ENCODE measurements around the gene ZNF436.

ZNF436 gene

DNA sequence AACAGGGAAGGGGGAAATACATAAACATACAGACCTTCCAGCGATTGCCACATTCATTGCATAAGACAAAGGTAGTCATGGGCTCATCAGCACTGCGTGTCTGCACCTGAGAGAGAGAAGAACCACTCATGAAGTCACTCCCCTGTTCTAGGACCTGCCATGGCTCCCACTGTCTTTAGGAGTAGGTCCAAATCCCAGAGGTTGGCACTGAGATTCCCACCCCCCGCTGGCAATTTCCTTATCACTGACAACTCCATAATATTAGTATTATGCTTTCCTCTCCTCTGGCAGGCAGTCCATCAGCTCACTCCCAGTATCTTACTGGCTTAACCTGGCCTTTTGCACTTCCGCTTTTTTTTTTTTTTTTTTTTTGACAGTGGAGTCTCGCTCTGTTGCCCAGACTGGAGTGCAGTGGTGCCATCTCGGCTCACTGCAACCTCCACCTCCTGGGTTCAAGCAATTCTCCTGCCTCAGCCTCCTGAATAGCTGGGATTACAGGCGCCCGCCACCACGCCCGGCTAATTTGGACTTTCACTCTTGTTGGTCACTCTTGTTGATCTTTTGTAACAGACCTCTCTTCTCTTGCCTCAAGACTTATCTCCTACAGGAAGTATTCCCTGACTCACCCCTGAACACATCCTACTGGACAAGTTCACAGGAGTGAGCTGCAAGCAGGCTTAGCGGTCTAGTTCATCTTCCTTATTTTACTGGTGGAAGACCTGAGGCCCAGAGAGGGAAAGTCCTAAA, 14.8 kb upstream of the ZNF436 start:
- peak; percentile 36; the same call in 1 of the 2 replicates for TF ChIP-seq TAF1 (IDR thresholded peaks at IDR 0.05; ENCODE audit: borderline replicate concordance, insufficient read depth, low read length)
- no peak for TF ChIP-seq POLR2AphosphoS5 (IDR thresholded peaks at IDR 0.05; ENCODE audit: low read depth, low read length)

DNA sequence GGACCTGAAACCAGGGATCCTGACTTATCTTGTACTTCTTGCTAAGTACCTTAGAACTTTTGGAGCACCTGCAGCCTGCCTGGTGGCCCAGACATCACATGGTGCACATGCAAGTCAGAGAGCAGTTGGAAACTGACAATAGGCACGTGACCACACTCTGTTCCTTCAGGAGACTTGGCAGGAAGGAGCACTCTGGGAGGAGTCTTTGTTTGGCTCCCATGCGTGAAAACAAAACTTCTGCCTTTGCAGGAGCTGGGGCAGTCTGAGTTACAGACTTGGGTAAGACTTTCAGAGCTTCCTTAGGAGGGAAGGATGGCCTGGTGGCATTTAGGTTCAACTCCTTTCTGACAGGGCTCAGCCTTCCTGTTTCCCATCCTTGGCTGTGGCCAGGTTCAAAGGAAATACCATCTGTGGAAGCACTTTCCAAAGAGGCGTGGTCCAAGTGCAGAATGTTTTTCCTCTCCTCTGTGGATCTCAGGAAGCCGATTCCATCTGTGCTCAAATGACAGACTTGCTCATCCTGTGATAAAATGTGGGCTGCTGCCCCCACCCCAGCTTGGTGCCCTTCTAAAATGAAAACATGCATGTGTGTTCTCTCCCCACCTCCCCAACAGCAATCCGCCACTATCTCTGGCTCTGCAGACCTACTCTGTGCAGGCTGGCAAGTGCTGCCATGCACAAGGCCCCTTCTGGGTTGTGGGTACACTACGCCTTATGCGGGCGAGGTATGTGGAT, 14.1 kb upstream of the ZNF436 start:
- TF ChIP-seq SIN3A (IDR thresholded peaks at IDR 0.05; ENCODE audit: borderline replicate concordance, insufficient read depth, low read length) (no peak), TAF1 (IDR thresholded peaks at IDR 0.05; ENCODE audit: borderline replicate concordance, insufficient read depth, low read length) (no peak), POLR2AphosphoS5 (IDR thresholded peaks at IDR 0.05; ENCODE audit: low read depth, low read length) (no peak), FOXP2 (optimal IDR thresholded peaks at IDR 0.05; ENCODE audit: borderline replicate concordance, extremely low read depth, extremely low read length, insufficient read depth) (no peak)
- TF ChIP-seq, protein P1, sequence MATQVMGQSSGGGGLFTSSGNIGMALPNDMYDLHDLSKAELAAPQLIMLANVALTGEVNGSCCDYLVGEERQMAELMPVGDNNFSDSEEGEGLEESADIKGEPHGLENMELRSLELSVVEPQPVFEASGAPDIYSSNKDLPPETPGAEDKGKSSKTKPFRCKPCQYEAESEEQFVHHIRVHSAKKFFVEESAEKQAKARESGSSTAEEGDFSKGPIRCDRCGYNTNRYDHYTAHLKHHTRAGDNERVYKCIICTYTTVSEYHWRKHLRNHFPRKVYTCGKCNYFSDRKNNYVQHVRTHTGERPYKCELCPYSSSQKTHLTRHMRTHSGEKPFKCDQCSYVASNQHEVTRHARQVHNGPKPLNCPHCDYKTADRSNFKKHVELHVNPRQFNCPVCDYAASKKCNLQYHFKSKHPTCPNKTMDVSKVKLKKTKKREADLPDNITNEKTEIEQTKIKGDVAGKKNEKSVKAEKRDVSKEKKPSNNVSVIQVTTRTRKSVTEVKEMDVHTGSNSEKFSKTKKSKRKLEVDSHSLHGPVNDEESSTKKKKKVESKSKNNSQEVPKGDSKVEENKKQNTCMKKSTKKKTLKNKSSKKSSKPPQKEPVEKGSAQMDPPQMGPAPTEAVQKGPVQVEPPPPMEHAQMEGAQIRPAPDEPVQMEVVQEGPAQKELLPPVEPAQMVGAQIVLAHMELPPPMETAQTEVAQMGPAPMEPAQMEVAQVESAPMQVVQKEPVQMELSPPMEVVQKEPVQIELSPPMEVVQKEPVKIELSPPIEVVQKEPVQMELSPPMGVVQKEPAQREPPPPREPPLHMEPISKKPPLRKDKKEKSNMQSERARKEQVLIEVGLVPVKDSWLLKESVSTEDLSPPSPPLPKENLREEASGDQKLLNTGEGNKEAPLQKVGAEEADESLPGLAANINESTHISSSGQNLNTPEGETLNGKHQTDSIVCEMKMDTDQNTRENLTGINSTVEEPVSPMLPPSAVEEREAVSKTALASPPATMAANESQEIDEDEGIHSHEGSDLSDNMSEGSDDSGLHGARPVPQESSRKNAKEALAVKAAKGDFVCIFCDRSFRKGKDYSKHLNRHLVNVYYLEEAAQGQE (IDR thresholded peaks at IDR 0.05; ENCODE audit: insufficient read depth in 1 of 2, low read depth in 2 of 2, low read length in 2 of 2): no peak

DNA sequence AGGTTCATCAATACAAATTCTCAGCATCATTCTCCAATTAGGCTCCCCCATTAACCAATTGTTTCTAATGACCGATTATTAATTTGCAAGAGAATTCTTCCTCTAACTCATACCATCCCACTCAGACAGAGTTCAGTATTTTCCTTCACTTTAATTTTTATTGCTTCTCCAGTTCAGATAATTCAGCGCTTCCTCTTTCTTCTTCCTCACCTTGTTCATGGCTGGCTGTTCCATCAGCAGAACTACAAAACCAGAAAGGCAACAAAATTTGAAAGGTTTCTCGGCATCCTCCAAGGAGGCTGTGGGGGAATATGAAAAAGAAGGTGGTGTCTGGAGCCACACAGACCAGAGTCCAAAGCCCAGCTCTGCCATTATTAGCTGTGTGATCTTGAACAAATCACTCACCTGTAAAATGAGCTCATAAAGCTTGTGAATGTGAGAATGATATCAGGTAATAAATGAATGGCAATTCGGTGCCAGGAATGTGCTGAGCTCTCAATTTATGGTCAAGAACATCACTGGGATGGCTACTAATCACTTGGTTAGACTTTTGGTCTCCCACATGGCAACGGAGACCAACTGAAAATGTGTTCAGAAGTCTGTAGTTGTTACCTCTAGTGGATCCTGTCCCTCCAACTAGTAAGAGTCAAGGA, 11.7 kb upstream of the ZNF436 start:
- TF ChIP-seq, protein P1 (IDR thresholded peaks at IDR 0.05; ENCODE audit: insufficient read depth in 1 of 2, low read depth in 2 of 2, low read length in 2 of 2): no peak
- TF ChIP-seq TAF1 (IDR thresholded peaks at IDR 0.05; ENCODE audit: borderline replicate concordance, insufficient read depth, low read length) (no peak), POLR2AphosphoS5 (IDR thresholded peaks at IDR 0.05; ENCODE audit: low read depth, low read length) (no peak), FOXP2 (optimal IDR thresholded peaks at IDR 0.05; ENCODE audit: borderline replicate concordance, extremely low read depth, extremely low read length, insufficient read depth) (no peak), SIN3A (IDR thresholded peaks at IDR 0.05; ENCODE audit: borderline replicate concordance, insufficient read depth, low read length) (no peak)

DNA sequence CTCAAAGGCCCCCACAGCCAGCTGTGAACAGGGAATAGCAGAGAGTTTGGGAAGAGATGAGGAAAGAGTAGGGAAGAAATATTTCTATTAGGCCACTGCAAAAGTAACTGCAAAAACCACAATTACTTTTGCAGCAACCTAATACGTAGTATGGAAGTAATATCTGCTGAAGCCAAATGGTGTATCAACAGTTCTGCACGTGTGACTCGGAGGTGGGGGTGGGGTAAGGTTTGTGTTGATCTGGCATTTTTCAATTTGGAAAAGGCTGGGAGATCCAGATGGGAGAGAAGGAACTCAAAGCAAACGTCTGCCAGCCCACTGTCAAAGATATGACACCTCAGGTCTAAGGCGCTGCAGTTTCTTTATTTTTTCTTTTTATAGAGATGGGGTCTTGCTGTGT, 11.1 kb upstream of the ZNF436 start:
- TF ChIP-seq SIN3A (IDR thresholded peaks at IDR 0.05; ENCODE audit: borderline replicate concordance, insufficient read depth, low read length) (no peak), POLR2AphosphoS5 (IDR thresholded peaks at IDR 0.05; ENCODE audit: low read depth, low read length) (no peak), TAF1 (IDR thresholded peaks at IDR 0.05; ENCODE audit: borderline replicate concordance, insufficient read depth, low read length) (no peak), FOXP2 (optimal IDR thresholded peaks at IDR 0.05; ENCODE audit: borderline replicate concordance, extremely low read depth, extremely low read length, insufficient read depth) (no peak)
- TF ChIP-seq, protein P1 (IDR thresholded peaks at IDR 0.05; ENCODE audit: insufficient read depth in 1 of 2, low read depth in 2 of 2, low read length in 2 of 2): no peak

DNA sequence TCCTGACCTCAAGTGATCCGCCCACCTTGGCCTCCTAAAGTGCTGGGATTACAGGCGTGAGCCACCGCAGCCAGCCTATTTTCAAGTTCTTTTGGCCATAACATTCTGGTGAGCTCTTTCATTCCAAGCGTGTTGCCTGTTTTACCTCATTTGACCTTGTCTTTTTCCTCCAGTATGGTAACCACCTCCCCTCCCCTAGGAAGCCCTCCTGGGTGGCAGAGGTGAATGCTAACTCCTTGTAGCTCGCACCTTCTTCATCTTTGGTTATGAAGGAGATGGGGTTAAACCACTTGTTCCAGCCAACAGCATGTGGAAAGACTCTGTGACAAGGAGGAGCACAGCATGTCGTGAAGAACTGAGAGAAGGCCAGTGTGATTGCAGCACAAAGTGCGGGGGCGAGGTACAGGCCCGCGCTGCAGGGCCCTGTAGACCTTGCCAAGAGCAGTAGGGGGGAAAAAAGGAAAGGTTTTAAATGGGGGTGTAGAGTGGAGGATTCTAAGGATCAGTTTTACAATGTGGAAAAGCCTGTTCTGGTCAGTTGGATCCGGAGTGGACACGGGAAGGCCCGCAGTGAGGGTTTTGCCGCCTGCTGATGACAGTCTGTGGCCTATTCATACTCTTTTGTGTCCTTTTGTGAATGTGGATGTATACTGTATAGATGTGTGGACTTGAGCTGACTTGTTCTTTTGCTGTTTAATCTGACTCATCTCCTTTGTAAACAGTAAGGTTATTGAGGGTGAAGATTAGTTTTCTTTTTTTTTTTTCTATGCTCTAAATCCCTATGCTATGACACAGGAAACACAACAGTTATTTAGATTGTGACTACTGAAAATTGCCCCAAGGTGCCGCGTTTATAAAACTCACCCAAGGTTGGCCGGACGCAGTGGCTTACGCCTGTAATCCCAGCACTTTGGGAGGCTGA, 7.5 kb upstream of the ZNF436 start:
- no peak for TF ChIP-seq TAF1 (IDR thresholded peaks at IDR 0.05; ENCODE audit: borderline replicate concordance, insufficient read depth, low read length)
- no peak for TF ChIP-seq FOXP2 (optimal IDR thresholded peaks at IDR 0.05; ENCODE audit: borderline replicate concordance, extremely low read depth, extremely low read length, insufficient read depth)
- TF ChIP-seq, protein P1 (IDR thresholded peaks at IDR 0.05; ENCODE audit: insufficient read depth in 1 of 2, low read depth in 2 of 2, low read length in 2 of 2): no peak
- TF ChIP-seq SIN3A (IDR thresholded peaks at IDR 0.05; ENCODE audit: borderline replicate concordance, insufficient read depth, low read length): no peak
- TF ChIP-seq POLR2AphosphoS5 (IDR thresholded peaks at IDR 0.05; ENCODE audit: low read depth, low read length): no peak
